HG03521 (cell line): ENCODE data around the gene DAD1.
"Not testable (repeated sequence)": the region's sequence is repeated elsewhere in the genome, so short reads cannot be mapped to it uniquely, and the experiment has no call there.

Experiments used
- ATAC-seq: cut with Tn5 transposase; IDR thresholded peaks from one replicate; pipeline ENCODE4 v1.9.1; 2021; ENCODE audit warnings: mild to moderate bottlenecking, moderate library complexity; ENCODE audit not compliant: unreplicated experiment

Gene DAD1

DNA sequence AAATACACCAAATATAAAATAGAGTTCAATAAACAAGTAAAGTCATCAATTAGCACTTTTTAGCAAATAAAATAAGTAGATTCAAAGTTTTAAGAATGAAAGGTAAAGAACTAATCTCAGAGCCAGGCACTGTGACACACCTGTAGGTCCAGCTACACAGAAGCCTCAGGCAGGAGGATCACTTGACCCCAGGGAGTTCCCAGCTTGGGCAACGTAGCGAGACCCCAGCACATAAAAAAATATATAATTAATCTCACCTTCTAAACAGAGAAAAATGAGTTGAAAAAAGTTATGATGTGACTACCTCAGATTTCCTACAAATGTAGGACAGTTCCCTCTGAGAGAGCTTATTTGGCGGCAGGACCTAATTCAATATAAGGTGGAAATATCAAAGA is 19.3 kb downstream of the DAD1 start:
- ATAC-seq, result no peak

DNA sequence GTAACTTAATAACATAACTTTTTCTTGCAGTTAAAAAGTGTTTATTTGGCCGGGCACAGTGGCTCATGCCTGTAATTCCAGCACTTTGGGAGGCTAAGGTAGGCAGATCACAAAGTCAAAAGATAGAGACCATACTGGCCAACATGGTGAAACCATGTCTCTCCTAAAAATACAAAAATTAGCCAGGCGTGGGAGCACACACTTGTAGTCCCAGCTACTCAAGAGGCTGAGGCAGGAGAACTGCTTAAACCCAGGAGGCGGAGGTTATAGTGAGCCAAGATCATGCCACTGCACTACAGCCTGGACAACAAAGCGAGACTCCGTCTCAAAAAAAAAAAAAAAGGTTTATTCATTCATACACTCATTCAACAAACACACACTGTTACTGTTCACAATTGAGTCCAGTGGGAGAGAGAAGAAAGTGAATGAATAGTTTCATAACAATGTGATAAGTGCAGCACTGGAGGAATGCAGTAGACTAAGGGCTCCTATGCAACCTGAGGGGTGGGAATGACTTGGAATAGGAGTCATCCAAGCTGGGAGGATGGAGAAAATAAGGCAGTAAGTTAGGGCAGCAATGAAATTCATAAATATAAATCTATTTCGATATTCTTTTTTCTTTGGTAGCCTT is 19.8 kb downstream of the DAD1 start:
- ATAC-seq, result no peak

DNA sequence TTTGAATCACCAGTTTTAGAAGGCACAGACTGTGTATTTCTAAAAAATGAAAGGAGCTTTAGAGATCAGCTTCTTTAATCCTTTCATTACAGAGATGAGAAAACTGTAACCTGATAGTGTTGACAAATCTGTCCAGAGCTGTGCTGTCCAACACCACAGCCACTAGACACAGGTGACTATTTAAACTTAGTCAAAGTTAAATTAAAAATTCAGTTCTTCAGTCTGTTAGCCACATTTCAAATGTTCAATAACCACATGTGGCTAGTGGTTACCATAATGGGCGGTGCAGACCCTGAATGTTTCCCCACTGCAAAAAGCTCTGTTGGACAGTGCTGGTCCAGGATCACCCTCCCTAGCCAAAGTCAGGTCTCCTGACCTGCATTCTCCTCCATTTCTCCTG is 21.6 kb downstream of the DAD1 start:
- no peak for ATAC-seq

DNA sequence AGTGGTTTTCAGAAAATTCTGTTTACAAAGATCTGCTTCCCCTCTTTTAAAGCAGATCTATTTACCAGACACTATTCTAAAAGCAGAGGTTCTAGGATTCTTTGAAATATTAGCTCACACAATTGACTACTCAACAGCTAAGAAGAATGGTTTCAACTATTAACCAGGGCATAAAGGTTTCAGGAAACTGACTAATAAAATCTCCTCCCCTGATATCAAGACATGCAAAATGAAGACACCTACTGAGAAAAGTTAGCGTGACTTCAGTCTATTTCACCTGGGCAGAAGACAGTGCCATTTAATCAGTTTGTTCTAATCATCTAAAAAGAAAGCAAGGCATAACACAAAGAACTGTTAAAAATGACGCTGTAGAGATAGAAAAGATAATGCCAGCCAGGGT is 22.2 kb downstream of the DAD1 start:
- ATAC-seq, result no peak

DNA sequence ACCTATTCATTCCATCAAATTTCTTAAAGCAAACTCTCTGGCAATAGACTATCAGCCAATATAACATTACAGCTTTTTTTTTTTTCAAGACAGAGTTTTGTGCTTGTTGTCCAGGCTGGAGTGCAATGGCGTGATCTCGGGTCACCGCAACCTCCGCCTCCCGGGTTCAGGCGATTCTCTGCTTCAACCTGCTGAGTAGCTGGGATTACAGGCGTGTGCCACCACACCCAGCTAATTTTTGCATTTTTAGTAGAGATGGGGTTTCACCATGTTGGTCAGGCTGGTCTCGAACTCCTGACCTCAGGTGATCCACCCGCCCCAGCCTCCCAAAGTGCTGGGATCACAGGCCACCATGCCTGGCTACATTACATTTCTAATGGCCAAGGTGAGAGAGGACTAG is 22.8 kb downstream of the DAD1 start:
- ATAC-seq, result not testable (repeated sequence)

DNA sequence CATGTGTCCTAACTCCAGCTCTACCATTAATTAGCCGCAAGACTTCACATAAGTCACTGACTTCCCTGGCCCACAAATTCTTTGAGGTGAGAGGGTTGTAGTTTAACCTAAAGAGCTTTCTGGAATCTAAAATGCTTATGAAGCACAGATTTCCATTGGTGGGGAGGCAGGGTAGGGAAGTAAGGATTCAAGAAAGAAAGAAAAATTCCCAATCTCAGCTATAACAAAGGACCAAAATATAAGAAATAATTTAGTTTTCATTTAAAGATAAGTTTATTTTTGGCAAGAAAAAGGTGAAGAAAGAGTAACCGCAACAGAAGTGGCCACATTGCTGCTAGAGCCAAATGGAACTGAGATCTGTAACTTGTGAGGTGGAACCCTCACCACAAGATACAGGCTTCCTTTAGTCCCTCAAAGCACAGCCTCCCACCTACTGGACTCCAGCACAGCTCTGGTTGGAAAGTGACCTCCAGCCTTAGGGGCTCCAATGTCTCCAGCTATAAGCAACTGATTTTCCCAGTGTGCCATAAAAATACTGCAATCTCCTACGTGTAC is 23.6 kb downstream of the DAD1 start:
- peak; percentile 27 for ATAC-seq

DNA sequence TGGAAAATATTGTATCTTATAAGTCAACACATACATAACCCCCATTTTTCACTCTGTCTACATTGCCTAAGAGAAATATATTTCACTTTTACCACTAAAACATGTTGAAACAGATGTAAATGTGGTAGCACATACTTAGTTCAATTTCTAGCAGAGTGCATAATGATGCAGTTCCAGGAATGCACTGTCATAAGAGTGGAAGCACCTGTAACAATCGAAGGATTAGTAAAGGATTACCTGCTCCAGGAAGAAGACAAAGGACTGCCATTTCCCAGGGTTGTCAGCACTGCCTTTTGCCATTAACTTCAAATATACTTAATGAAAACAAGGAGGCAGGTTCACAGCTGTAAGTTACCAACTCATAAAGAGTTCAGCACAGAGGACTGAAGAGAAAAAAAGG is 24.6 kb downstream of the DAD1 start:
- ATAC-seq, result no peak

DNA sequence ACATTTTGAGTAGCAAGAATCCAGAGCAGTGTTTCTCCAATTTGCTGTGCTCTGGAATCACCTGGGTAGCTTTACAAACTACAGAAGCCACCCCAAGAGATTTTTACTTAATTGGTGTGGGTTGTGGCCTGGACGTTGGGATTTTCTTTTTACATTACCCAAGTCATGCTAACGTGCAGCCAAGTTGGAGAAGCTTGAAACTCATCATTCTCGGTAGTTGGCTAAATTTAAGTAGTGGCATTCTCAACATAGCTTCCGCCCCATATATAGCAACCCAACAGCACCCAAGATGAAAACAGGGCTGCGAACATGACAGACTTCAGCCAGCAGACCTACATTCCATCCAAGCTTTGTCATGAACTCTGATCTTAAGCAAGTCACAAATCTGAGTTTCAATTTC is 25.0 kb downstream of the DAD1 start:
- ATAC-seq, result no peak

DNA sequence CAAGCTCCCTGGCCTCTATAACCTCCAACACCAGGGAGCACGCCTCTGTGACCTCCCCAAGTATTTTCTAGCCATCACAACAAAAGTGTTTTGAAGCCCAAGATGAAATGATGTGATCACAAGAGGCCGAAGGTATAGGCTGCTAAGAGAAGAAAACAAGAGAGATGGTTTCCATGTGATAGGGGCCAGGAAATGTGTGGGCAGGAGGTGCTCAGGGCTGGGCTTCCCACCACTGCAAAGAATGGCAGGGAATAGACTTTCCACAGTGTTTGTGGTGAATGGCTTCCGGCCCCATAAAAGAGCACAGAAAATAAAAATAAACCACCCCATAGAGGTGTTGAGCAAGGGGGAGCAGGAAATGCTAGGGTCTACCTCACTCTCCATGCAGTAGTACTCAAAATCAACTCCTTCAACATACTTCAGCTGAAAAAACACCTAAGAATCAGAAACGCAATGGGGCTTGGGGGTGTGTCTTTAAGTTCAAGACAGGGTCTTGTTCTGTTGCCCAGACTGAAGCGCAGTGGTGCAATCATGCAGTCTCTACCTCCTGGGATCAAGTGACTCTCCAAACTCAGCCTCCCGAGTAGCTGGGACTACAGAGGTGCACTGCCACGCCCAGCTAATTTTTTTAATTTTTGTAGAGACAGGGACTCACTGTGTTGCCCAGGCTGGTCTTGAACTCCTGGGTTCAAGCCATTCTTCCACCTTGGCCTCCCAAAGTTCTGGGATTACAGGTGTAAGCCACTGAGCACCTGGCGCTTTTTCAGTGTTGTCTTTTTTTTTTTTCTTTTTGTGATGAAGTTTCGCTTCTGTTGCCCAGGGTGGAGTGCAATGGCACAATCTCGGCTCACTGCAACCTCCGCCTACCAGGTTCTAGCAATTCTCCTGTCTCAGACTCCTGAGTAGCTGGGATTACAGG is 27.1 kb downstream of the DAD1 start:
- ATAC-seq, result no peak

DNA sequence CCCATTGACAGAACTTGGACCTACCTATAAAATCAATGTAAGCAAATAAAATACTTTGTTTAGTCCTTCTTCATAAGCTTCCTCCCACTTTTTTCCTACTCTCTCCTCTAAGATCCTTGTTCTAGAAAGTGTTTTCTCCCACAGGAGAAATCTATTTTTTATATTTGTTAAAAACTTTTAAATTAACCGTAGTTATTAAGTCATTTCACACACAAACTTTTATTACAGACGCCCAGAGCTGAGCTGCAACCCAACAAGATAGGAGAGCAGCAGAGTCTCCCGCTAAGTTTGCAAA is 27.7 kb downstream of the DAD1 start:
- ATAC-seq, result no peak

DNA sequence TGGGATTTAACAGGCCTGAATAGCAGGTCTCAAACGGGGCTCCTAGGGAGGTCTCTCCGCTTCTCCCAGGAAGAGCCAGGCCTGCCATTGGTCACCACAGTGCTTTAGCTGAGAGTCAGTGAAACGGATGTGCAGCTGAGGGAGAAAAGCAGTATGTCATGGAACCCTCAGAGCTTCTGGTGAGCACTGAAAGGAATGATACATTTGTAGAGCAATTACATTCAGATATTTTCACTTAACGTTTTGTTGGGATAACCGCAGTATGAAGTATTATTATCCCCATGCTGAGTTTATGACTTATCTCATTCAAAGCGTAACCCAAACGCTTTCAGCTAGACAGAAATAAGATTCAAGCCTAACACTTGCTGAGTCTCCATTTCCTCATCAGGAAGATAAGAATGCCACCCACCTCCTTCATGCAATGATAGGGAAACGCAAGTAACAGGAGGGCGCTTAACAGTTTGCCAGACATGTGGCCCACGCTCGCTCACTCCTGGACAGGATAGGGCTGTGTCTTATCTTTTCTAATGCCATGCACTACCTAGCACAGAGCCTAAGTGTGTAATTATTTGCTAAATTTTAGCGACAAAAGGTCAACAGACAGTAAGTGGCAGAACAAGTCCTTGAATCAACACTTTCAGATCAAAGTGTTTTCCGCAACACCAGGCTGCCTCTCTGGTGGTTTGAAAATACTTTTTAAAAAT is 28.2 kb downstream of the DAD1 start:
- ATAC-seq, result no peak

DNA sequence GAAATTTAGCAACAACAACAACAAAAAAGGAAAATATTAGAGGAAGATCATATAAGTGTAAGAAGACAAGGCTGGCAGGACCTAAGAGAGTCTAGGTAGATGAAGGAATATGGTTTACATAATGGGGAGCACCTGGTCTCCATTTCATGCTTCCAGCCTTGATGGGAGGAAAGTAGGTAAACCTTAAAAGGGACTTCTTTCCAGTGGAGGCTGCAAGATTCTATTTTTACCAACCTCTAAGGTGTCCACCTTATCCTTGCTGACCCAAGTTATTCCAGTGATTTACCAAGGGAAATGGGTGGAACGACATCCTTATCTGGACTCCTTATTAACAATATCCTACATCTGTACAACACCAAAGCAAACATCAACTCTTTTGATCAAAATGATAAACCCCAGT is 30.0 kb downstream of the DAD1 start:
- no peak for ATAC-seq

DNA sequence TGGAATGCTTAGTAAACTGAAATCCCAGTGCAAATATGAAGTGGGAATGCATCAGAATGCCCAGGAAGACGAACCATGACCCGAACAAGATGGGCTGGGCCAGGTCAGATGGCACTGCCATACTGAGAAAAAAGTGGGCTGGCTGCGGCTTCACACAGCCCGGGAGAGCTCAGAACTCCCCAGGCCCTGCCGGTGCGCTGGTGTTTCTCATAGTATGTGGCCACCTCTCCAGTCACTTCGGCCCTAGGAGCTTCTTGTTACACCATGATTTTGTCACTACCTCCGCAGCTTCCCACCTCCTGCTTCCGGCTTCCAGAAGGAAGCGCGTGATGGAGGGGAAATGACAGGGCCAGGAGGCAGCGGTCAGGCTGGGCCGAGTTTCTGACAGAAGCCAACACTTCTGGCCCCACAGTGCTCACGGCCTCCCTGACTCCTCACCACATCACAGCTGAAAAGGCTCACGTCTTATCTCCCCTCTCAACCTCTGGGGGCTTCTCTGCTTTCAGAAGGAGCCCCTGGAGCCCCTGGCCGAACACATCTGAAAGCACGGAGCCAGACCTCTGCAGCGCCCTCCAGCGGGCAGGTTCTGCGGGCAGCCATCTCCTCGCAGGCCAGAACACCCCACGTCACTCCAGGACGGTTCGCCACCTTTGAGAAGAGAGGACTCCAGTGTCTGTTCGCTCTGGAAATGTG is 30.7 kb downstream of the DAD1 start:
- ATAC-seq, result no peak

DNA sequence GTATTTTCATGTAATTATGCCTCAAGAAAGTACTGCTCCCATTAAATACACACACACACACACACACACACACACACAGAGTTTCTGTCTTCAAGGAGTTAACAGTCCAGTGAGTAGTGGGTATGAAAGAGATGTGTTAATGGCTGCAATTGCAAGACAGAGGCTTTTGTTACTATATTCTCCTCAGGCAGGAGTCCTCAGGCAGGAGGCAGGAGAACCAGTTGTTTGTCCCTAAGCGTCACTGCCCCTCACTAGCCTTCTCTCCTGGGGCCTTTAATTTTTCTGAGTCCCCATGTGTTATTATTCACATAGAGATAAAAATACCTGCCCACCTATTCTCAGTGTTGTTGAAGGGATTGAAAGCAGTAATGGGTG is 31.2 kb downstream of the DAD1 start:
- no peak for ATAC-seq

DNA sequence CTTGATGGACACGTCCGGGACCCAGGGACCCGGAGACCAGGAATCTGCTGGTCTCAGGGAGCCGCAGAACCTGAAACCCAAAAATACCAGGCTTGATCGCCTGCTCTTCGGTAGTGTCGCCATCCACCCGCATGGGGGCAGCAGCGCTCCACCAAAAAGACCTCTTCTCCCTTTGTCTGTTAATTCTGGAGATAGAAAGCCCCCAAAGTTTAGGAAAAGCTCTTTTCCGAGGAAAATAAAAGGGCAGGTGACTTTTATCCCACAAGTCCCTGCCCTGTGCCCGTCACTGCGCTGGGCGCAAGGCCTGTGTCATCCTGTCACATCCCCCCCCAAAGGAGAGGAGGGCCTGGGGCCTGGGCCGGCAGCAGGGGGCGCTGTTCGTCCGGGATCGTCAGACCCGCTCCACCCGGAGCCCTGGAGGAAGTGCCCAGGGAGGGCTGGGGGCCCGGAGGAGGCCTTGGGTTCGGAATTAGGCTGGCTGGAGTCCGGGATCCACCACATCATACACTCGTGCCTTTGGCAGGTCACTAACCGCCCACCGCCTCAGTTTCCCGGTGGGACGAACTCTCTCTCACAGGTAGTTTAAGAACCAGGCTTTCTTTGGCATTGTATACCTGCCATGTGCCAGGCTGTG is 31.9 kb downstream of the DAD1 start:
- peak; percentile 41 for ATAC-seq

DNA sequence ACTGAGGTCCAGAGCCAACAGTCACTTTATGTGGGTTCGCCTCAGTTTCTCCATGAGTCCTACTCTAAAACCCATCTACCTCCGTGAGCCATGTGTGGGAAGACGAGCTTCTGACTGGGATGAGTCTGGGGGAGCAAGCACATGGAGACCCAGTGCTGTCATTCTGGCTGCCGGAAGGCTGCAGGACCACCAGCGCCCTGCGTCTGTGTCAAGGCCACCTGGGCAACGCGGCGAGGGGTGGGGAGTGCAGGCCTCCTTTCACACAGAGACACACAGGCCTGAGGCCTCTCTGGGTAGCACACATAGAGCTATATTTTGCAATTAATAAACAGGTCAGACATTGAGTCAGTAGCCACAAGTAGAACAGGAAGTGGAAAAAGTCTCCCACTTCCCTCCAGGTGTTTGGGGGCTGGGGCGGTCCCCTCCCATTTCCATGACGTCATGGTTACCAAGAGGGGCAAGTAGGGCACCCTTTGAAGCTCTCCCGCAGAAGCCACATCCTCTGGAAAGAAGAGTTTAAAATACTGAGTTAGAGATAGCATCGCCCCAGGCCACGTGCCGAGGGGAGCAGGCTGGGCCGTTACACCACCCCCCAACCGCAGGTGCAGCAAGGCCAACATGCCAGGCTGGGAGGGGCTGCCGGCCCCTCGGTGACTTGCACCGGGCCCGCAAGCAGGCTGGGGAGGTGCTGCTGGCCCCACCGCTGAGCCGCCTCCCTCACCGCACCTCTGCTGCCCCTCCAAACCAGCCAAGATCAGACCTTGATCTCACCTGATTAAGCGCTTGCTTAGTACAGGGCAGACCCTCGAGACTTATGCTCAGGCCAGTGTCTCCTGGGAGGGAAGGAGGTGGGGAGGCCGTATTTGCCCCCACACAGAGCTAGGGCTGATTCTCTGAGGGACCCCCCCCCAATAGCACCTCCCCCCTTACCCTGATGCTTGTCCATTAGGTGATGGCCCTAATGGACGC is 32.7 kb downstream of the DAD1 start:
- peak; percentile 67 for ATAC-seq

DNA sequence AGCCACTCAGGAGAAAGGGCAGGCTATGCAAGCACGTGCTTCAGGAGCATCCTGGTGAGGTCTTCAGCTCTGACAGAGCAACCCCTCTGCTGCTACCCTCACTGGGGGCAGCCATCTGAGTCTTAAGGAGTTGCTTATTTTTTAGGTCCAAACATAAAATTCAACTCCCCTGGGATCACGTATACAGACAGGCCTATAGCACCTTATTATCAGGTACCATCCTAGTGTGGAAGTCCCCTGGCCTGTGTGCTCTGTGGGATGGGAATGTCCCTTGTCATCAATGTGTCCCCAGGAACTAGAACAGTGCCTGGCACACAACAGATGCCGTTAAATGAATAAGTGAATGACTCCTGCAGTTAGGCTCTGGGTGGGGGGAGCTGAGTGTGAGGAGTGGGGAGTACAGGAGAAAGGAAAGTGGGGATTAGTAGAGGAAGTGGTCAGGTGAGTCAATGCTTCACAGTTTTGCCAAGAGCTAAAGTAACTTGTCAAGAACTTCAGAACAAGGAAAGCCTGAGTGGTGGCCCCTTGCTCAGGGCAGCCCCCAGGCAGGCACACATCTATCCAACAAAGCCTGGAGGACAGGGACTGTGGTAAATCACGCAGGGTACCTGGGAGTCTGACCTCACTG is 33.5 kb downstream of the DAD1 start:
- no peak for ATAC-seq

DNA sequence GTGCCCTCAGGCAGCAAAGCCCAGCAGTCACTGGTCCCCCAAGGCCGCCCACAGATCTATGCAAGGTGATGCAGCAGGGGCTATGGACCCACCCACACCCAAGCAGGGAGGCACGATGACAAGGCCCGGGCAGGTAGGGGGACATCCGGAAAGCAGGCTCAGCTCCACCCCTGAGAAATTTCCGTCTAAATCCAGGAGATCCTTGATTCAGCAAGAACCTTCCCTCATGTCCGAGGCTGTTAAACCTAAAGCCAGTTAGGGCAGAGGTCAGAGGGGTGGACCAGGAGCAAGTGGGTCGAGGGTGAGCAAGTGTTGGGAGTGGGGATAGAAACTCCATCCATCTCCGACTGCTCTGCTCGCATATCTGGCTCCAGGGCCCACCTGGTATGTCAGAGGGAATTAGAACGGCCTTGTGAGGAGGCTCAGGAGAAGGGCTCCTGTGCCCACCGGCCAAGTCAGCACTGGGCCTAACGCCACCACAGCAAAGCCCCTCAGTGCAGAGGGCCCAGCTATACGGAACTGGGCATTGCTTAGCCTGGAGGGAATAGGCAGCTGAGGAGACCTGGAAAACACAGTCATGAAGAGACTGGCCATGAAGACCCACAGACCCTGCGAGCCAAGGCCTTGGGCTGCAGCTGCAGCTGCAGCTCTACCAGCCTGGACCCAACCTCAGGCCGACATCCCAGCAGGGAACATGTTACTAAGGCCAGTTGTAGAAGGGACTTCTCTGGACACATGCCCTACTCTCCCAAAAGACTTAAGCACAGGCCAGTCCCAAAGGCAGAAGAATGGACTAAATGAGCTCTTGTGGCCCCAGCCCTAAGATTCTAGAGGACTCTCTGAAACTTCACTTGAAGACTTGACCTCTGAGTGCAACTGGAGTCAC is 34.3 kb downstream of the DAD1 start:
- ATAC-seq, result no peak
